ENCODE data around the gene C1orf174.

C1orf174 gene

DNA sequence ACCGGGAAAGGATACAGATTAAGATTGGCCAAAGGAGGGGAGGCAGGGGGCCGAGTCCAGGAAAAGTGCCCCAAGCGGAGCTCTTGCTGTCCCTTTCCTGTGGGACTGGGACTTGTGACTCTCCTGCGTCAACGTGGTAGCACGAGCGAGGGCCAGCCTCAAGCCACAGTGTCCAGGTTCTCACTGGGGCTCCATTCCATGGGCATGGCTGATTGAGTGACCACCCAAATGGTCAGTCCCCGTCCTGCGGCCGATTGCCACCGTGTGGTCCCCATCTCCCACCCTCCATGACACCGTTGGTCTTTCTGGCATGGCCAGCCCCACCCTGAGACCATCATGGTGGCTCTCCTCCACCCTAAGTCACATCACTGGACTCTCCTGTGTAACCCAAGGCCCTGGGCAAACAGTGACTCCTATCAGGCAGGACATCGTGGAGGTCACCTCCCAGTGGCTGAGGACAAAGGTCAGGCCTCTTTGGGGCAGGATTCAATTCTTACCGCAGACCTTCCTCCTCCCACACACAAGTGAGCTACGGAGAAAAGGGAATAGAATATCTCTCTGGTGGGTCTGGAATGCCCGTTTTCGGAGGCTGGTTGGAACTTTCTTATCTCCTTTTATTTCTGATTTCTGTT is 8.9 kb upstream of the C1orf174 start:
- DNase-seq, result no peak

DNA sequence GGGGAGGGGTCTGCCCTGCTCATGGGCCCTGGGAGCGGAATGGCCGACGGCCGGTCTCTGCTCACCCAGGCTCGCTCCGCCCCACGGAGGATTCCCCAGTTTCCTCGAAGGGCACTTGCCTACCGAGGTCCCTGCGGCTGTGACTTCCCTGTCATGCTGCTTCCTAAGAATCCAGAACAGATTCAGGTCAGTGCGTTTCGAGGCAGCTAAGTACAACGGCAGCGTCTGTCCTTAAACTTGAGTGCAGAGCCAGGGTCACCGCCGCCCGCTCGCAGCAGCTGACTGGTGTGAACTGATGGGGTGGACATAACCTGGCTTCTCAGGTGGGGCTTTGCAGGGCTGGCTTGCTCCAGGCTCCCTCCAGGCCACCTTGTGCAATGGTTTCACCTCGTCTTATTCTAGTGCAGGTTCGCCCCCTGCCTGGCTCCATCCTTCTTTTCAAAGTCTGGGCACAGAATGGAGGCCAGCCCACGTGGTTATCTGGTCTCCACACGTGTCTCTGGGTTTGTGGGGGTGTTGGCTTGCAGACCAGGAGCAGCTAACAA is 7.6 kb upstream of the C1orf174 start:
- DNase-seq, result no peak

DNA sequence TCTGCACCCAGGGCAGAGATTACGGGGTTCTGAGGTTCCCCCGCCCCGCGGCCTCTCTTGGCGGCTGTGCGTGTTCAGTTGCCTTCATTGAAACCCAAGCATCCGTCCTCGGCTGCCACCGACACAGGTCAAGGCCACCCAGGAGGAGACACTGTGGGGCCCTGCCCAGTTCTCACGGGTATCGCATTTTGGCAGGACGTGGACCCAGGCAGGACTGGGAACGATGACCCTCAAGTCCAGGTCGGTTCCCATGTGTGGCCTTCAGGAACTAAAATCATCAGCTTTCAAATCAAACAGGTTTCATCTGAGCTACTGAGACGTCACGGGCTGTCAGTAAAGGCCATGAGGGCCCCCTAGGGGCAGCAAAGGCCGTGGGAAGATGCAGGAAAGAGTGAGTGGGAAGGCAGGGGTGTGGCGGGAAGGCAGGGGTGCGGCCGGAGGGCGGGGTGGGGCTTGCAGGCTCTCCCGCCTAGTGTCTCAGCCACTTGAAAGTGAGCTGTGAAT is 7.0 kb upstream of the C1orf174 start:
- DNase-seq, result no peak

DNA sequence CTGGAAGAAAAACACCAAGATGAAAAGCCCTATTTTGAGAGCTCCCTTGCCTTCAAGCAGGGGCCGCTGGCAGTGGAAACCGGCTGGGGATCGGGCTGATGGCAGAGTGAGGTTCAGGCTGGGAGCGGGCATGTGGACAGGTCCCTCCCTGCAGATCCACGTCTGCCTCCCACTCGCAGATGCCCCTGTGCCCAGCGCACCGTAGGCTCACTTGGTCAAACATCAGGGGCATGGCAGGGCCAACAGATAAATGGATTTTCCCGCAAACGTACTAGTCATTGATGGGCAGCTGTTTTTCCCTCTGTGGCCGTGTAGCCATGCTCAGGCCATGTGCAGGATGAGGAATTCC is 6.6 kb upstream of the C1orf174 start:
- DNase-seq, result no peak

DNA sequence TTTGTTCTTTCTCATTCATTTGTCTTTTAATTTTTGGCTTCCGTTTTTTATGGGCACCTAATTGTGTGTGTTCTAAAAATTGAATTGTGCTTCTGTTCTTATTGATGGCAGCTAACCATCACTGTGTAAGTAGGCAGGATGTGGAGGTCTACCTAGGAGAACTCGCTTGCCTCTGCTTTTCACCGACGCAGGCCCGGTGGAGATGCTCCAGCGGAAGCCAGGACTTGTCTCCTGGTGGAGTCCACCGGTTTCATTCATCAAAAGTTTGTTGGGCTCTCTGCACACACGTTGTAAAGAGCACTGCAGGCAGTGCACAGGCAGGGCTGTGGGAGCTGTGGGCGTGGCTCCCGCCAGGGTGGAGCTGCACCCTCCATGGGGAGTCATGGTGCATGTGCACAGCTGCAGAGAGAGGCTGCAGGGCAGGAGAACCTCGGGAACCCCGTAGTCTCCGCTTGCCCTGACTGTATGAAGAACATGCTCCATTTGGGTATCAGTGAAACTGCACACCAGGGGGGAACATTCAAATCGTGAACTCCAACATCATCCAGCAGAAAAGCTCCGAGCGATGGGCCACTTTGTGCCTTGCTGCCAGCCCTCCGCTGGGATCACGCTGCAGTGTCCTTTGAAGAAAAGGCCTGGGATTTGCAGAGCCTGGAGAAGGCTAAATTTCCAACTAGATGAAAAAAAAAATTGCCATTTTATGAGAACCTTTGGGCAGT is 6.0 kb upstream of the C1orf174 start:
- no peak for DNase-seq

DNA sequence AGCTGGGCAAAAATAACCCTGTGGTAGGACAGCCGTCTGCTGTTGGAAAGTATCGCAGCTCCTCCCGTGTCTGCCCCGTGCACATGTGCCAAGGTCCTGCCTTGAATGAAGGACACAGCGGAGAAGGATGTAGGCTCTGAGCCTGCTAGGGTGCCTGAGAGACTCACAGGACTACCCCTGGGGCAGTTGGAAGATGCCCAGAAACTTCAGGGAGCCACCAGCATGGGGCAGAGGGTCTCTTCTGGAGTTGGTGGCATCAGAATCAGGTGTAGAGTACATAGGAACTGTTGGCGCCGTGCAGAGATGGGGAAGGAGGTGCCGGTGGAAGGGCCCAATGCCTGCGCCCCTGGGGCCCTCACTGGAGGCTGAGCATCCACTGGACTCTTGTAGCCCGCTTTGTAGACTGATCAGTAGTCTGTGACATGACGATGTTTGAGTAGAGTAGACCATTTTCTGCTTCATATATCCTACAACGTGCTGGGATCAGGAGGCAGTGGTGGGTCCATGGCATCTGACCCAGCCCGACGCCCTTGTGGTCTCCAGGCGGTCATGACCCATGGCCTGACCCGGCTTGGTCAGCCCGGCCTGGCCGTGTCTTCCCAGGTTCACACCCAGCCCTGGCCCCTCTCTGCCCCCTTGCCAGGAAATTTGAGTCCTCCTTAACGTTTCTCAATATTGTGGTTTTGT is 5.3 kb upstream of the C1orf174 start:
- no peak for DNase-seq

DNA sequence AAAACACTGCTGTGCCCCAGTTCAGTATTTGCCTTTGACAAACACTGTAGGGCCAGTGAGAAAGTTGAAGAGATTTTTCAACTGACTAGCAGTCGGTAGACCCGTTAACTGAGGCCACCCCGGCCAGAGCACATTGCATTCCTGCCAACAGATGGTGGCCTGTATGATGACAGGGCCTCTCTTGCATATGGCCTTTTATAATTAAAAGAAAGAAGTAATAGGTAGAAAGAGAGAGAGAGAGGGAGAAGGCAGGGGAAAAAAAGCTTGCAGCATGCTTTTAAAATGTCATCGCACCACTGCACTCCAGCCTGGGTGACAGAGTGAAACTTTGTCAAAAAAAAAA is 4.7 kb upstream of the C1orf174 start:
- no peak for DNase-seq

DNA sequence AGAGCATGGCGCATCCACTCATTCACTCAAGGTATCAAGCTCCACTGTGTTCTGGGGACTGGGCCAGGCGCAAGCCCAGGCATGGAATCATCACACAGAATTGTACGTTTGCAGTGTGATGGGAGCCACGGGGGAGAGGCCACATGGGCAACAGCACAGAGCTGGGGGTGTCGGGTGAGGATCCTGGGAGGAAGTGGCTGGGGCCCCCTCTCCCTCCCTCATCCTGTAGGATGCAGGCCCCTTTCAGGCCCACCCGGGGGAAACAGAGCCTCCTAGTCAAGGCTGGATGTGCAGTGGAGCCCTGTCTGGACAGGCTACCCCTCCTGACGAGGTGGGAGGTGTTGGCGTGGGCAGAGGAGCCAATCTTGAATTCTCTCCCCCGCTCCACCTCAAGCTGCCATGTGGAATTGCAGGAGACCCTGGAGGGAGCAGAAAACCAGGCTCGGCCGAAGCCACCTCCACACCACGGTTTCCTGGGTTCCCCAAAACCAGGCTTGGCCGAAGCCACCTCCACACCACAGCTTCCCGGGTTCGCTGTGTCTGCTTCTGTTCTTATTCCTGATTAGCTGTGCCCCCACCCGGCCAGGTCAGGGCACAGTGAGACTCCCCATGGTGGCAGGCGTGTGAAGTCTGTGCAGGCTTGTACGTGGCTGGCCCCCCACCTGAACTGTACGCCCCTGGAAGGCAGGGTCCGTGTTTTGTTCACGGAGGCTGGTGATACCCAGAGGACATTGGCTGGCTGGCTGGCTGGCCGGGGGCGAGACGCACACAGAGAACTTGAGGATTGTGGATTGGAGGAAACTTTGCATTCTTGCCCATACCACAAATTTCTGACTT is 4.2 kb upstream of the C1orf174 start:
- DNase-seq, result no peak

DNA sequence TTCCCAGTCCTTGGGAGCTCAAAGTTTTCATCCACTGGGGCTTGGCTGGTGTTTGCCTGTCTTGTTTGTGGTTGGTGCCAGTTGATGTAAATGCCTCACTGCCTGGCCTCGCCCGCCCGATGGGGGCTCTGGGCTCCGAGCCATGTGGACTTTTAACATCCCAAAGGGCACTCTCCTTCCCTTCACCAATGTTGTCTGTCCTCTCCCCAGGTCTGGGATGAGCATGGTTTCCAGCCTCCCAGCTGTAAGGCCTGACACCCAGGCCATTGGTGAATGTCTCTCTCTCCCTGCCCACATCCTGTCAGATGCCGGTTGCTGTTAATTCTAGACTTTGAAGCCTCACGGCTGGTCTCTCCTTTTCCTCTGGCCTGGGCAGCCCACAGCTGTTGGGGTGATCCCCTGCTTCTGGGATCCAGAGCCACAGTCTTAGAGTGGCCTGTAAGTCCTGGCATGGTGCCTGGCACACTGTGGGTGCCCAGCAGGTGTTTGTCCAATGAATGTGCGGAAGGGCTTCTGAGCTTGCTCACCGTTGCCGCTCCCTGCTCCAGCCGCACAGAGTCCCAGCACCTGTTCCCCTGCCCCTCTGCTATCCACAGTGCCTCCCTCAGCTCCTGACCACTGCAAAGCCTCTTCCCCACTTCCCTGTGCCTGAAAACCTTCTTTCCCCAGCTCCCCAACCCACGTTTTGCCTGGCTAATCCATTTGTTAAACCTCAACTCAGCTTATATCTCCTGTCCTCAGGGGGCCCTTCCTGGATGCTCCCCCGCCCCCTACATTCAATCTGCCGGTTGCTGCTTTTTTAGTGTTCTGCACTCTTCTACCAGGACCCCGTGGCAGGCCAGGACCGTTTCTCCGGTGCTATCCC is 3.3 kb upstream of the C1orf174 start:
- DNase-seq, result no peak

DNA sequence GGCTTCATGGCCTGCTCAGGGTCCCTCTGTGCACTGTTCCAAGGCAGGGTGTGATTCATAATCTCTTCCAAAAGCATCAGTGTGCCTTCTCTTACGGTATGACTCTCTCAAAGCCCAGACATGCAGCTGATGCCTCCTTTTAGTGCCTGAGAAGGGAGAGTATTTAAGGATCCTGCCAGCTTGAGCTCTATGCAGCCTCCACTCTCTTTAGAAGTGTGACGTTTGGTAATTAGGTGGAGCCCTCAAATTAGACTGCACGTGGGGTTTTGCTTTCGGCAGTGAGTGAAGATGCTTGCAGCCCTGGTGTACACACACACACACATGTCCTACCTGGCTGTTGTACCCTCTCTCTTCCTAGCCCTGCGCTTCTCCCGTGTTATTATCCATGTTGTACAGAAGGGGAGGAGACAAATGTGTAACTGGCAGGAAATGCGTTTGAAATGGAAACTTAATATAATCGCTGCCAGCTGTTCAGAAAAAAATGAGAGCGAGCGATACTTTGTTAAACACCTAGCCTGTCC is 2.6 kb upstream of the C1orf174 start:
- no peak for DNase-seq

DNA sequence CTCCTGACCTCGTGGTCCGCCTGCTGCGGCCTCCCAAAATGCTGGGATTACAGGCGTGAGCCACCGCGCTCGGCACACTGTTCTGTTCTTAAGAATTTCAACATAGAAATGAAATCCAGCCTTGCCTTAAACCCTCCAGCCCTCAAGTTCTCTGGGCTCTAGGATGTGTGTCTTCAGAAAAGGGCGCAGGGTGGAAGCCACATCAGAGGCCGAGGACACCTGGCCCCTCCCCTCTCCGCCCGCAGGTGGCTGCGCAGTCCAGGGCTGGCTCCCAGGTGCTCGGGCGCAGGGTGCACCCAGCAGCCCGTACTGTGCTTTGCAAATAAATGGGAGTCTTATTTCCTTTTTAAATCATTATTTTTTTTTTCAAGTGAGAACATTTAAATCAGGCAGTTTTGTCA is 2.0 kb upstream of the C1orf174 start:
- peak; percentile 26 for DNase-seq

DNA sequence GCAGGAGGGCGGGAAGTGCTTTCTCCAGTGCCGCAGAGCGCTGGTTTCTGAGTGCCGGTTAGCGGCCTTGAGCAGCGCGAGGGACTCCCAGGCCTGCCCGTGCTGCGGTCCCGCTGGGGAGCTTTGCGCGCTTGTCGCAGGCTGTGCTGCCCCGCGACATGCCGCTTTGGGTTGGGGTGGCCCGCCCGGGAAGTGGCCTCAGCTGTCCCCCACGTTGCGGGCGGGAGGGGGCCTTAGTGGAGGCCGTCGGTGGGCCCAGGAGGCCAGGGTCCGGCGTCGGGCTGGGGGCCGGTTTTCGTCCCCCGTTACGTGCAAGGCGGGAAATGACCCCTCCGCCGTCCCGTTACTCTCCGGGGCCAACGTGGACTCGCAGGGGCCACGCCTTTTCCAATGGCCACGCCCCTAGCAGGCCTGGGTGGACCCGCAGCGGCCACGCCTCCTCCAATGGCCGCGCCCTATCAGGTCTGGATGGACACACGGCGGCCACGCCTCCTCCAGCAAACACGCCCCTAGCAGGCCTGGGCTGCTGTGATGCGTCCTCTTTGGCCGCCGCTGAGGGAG is 977 bp upstream of the C1orf174 start:
- DNase-seq, result peak; percentile 75

DNA sequence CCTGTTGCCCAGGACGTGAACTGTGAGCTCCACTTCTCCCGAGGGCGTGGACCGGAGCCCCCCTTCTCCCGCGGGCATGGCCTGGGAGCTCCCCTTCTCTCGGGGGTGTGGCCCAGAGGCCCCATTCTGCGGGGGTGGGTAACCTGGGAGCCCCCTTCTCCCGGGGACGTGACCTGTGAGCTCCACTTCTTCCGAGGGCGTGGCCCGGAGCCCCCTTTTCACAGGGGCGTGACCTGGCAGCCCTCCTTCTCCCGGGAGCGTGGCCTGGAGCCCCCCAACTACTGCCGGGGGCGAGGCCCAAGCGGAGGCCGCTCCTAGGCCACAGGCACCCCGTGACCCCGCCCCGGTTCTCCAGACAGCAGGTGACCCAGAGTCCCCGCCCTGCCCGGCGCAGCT is 320 bp downstream of the C1orf174 start:
- DNase-seq, result no peak

DNA sequence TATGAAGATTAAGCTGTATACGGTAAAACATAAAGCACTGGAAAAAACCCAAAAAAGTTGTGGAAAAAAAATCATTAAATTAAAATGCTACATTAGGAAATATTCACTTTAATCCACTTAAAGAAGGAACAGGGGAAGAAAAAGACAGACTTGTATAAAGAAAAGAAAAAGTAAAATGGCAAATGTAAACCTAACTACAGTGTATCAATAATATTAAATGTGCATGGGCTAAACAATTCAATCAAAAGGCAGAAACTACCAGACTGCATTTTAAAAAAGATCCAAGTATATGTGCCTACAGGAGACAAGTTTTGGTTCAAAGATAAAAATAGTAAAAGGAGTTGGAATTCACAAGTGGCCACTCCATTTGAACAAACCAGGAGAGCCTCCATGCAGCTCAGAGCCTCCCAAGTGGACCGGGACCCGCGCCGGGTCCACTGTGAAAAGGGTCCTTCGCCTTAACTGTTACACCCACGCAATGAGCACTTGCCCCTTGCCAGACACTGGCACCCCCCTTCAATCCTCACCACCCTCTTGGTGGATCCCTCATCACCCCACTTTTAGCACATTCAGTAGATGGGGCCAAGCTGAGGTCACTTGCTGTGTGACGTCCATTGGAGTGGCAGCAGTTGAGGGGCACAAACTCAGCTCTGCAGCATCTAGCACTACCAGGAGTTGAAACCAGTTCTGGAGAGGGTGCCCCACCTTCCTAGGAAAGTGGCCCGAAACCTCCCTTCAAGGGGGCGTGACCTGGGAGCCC is 898 bp downstream of the C1orf174 start:
- no peak for DNase-seq

DNA sequence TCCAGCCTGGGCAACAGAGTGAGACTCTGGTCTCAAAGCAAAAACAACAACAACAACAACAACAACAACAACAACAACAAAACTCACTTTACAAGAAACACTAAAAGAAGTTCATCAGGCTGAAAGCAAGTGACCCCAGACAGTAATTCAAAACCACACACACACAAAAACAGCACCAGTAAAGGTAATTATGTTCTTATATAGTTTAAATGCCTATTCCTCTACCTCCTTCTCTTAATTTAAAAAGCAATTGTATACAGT is 1.7 kb downstream of the C1orf174 start:
- no peak for DNase-seq

DNA sequence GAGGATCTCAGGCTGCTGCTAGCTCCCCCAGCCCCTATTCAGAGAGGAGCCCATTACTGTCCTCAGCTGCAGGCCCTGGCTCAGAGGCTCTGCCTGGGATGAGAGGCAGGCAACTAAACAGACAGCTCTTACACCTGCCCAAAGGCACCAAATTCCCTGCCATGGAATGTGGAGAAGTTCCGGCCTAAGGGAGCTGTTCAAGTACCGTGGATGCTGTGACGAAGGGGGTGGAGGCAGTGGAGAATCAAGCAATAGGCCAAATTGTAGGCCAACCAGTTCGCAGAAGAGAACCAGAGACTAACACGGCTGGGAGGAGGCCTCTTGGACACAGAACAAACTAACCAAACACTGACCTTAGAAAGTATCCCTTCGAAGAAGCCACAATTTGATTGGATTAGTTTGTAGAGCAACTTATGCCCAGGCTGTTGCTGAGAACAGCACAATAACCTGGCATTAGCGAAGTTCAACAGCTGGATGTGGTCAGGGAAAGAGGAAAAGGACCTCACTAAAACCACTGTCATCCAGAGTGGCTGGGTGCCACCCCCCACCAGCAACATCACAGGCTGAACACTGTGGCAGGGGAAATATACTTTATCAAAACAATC is 3.6 kb downstream of the C1orf174 start:
- no peak for DNase-seq

DNA sequence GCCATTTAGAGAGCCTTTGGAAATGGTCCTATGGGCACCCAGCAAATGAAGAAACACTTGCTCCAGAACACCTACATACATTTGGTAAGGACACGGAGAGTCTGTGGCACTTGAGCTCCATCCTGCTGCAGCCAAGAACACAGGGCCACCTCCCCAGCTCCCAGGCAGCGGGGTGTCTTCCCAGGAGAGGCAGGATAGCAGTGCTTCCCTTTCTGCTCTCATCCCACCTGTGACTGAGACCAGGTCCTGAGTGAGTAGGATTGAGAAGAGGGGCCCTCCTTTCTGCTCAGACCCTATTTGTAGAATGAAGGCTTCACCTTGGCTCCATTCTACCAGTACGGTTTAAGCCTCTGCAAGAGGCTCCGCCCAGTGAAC is 4.1 kb downstream of the C1orf174 start:
- no peak for DNase-seq

DNA sequence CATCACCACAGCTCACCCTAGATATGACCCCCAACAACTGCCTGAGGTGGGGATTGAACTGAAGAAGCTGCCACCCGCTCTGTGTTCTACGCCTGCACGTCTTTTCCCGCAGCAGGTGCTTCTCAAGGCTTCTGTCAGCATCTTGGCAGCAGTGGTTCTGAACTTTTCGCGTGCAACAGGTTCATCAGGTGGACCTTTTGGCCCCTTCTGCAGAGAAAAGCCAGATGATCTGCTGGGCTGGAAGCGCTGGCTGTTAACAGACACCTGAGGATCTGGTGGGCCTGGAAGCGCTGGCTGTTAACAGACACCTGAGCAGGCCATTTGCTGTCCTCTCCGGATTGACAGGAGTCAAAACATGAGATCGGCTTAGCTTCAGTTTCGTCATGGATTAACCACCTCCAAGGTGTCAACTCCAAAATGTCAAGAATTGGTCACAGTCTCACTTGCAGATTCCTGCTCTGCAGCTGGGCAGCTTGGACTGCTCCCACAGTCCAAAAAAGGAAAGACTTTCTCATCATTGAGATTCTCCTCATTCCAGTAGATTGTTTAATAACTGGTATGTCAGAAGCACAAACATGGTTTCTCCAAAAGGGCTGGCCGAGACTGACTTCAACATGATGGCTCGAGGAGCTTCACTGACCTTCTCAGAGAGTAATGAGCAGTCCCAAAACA is 4.7 kb downstream of the C1orf174 start:
- DNase-seq, result no peak

DNA sequence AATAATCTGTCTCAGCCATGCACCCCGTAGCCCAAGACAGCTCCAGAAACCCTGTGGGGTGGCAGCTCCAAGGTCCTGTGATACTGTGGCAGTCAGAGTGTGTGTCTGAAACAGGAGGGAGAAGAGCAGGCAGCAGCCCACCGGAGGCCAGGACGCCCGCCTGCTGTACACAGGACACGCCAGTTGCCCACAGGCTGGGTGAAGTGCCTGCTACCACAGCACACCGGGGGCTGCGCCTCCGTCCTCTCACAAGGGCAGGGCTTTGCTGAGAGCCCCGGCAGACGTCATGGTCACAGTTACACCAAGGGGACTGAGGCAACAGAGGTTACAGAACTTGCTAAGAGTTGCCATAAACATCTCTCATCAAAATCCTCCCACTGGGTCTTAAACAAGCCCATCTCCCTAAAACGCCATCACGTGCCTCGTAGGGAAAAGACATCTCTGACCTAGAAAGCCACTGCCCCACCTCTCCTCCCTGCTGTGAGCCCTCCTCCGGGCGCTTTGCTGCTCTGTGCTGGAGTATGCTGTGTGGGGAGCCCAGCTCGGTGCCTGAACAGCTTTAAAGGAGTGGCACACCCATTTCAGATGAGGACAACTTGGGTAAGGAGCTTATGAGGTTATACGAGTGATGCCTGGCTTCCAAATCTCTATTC is 5.3 kb downstream of the C1orf174 start:
- DNase-seq, result no peak

DNA sequence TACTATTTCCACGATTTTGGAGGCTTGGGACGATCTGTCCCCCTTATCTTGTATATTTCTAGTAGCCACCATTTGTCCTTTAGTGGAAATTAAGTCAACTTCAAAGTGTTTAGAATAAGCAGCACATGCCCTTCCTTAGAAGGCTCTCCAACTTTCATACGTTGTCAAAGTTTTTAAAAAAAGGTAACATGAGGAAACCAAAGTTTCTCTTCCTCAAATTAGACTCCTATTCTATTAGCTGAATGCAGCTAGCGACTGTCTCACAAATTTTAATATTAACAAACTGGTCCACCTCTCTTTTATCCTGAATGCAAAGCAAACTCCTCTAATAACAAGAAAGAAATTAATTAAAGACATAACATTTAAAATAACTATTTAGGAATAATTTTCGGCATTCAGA is 6.9 kb downstream of the C1orf174 start:
- DNase-seq, result no peak

Measured in activated effector memory CD4-positive, alpha-beta T cell treated with Interleukin-2 at 50 U/mL for 16 hours (primary cell).